Body of pancreas (tissue), 4 donors: ENCODE measurements around the gene SLCO3A1.
"Not testable (repeated sequence)": the region's sequence is repeated elsewhere in the genome, so short reads cannot be mapped to it uniquely, and the experiment has no call there.

Source experiments
- POLR2A ChIP-seq, 3 donors: fragments of 450-650 bp; IDR thresholded peaks; one replicate each; pipeline ENCODE4 v1.6.1; 2016; ENCODE audit warnings: antibody characterized with exemption in 3 of 3, mild to moderate bottlenecking in 2 of 3
- TF ChIP-seq, protein P1 (sequence below), 7 experiments: fragments of 450-650 bp in 4 of 7; fragments of 200-600 bp in 3 of 7; sonication (generic) in 3 of 7; IDR thresholded peaks; one replicate each; pipeline ENCODE4 v1.5.1; 2016 to 2019; ENCODE audit warnings: antibody characterized with exemption in 7 of 7

DNA sequence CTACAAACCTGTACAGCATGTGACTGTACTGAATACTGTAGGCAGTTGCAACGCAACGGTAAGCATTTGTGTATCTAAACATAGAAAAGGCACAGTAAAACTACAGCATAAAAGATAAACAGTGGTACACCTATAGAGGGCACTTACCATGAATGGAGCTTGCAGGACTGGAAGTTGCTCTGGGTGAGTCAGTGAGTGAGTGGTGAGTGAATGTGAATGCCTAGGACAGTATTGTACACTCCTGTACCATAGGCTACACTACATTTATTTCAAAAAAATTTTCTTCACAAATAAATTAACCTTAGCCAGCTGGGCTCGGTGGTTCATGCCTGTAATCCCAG, 206.4 kb downstream of the SLCO3A1 start:
- TF ChIP-seq, protein P1, sequence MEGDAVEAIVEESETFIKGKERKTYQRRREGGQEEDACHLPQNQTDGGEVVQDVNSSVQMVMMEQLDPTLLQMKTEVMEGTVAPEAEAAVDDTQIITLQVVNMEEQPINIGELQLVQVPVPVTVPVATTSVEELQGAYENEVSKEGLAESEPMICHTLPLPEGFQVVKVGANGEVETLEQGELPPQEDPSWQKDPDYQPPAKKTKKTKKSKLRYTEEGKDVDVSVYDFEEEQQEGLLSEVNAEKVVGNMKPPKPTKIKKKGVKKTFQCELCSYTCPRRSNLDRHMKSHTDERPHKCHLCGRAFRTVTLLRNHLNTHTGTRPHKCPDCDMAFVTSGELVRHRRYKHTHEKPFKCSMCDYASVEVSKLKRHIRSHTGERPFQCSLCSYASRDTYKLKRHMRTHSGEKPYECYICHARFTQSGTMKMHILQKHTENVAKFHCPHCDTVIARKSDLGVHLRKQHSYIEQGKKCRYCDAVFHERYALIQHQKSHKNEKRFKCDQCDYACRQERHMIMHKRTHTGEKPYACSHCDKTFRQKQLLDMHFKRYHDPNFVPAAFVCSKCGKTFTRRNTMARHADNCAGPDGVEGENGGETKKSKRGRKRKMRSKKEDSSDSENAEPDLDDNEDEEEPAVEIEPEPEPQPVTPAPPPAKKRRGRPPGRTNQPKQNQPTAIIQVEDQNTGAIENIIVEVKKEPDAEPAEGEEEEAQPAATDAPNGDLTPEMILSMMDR (IDR thresholded peaks at IDR 0.05): not testable (repeated sequence)
- not testable (repeated sequence) for TF ChIP-seq POLR2A (IDR thresholded peaks at IDR 0.05)
